CD4-positive, CD25-positive, alpha-beta regulatory T cell (primary cell): ENCODE data around the gene ARL2BP. TPM values are rescaled to one million over a fixed set of nuclear protein-coding genes. Genes with fewer than 3 reads are reported as not detected.
A peak's percentile ranks its signal among the peaks of the same experiment; 100 is the strongest.

Experiments used
- ATAC-seq, 2 donors: fragments of 150-1000 bp; cut with Tn5 transposase; one replicate each; pipeline ENCODE4 v1.10.0; 2021; ENCODE audit warnings: low read depth in 2 of 2, moderate number of reproducible peaks in 2 of 2, moderate library complexity in 1 of 2
- DNase-seq, 3 donors: peaks; one replicate each; pipeline versions ENCODE4 v3.0.0 to v3.0.0-alpha.2; 2012 to 2022; ENCODE audit warnings: mixed read lengths in 1 of 3
- H3K27ac ChIP-seq: one replicate; pipeline ENCODE4 v1.7.0; 2013; ENCODE audit warnings: mild to moderate bottlenecking, low read length; ENCODE audit not compliant: insufficient read depth, poor library complexity, severe bottlenecking
- H3K27me3 ChIP-seq: one replicate; pipeline ENCODE4 v1.7.0; 2013; ENCODE audit warnings: low read length; ENCODE audit not compliant: control insufficient read depth, insufficient read depth
- H3K36me3 ChIP-seq: one replicate; pipeline ENCODE4 v1.7.0; 2013; ENCODE audit warnings: mild to moderate bottlenecking, low read length, moderate library complexity; ENCODE audit not compliant: control insufficient read depth, insufficient read depth
- H3K4me1 ChIP-seq: 2 replicates; pipeline ENCODE4 v1.7.0; 2013; ENCODE audit warnings: mild to moderate bottlenecking, low read length; ENCODE audit not compliant: insufficient read depth, control insufficient read depth, poor library complexity, severe bottlenecking
- H3K4me3 ChIP-seq: one replicate; pipeline ENCODE4 v1.7.0; 2013; ENCODE audit warnings: low read depth, mild to moderate bottlenecking, low read length, moderate library complexity
- H3K9me3 ChIP-seq, 2 experiments: 1 replicate in 1 of 2; 2 replicates in 1 of 2; pipeline ENCODE4 v1.7.0; 2013; ENCODE audit warnings: low read length in 2 of 2, mild to moderate bottlenecking in 1 of 2, moderate library complexity in 1 of 2; ENCODE audit not compliant: control insufficient read depth in 2 of 2
- H3K27ac Mint-ChIP-seq, 3 donors: one replicate each; pipeline ENCODE4 v1.8.0; 2020 to 2022; ENCODE audit warnings: mild to moderate bottlenecking in 3 of 3, mixed read lengths in 3 of 3, moderate library complexity in 2 of 3
- H3K27me3 Mint-ChIP-seq: one replicate; pipeline ENCODE4 v1.8.0; 2022; ENCODE audit warnings: mild to moderate bottlenecking, mixed read lengths
- H3K36me3 Mint-ChIP-seq: one replicate; pipeline ENCODE4 v1.8.0; 2020; ENCODE audit warnings: mixed read lengths
- H3K4me1 Mint-ChIP-seq, 4 donors: one replicate each; pipeline ENCODE4 v1.8.0; 2020 to 2022; ENCODE audit warnings: mixed read lengths in 4 of 4, mild to moderate bottlenecking in 1 of 4
- H3K4me3 Mint-ChIP-seq, 4 donors: one replicate each; pipeline ENCODE4 v1.8.0; 2020 to 2022; ENCODE audit warnings: mild to moderate bottlenecking in 4 of 4, mixed read lengths in 4 of 4, moderate library complexity in 3 of 4
- H3K9me3 Mint-ChIP-seq, 7 donors: one replicate each; pipeline ENCODE4 v1.8.0; 2020 to 2022; ENCODE audit warnings: mixed read lengths in 7 of 7, mild to moderate bottlenecking in 3 of 7, moderate library complexity in 2 of 7
- polyA plus RNA-seq, 4 donors: library from polyadenylated mRNA; unstranded; fragments of 300-500 nt; fragmentation: Illumina TruSeq; gene quantifications; one replicate each; pipeline ENCODE4 v1.2.3, GENCODE V29; 2021
- total RNA-seq: library from RNA; stranded (reverse); gene quantifications from one replicate; pipeline ENCODE4 v1.2.3, GENCODE V29; 2022

The ARL2BP gene
- total and polyA plus RNA-seq, 5 donors from 2014 or later = 26.9 to 121 (median 102) TPM

DNA sequence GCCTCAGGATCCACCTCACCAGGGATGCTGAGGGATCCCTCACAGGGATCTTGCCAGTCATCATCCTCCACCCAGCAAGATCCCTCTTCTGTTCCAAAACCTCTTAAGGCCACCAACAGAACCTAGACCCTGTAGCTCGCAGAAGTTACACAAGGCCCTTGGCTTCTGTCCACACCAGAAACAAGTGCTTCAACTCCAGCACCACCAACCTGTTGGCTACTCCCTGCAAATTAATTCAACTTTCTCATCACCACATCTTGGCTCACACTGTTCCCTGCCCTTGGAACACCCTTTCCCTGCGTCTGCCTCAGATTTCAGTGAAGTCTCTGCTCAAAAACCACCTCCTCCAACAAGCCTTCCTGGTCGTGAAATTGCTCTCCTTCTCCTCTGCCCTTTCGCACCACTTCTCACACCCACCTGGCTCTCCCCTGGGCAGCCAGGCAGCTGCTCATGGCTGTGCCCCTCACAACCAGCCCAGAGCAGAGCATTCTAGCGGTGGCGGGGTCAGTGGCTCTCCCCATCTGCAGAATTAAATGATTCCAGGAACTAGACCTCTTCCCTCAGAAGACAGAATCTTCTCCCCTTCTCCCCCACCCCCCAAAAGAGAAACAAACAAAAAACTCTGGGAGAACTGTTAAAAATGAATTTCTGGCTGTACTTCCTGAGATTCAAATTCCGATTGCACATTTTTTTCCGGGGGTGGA, 37.6 kb downstream of the ARL2BP start:
- H3K4me3 ChIP-seq = no peak overlapping the region
- peaks cover 73% of the 10 kb centered on the region for H3K27me3 Mint-ChIP-seq
- H3K9me3 Mint-ChIP-seq = no peaks in the 10 kb centered on the region
- no peak overlapping the region for H3K27ac ChIP-seq
- DNase-seq (no peak), ATAC-seq (no peak)
- peaks cover 0 to 18% (median 6%) of the 10 kb centered on the region in 4 donors for H3K4me1 Mint-ChIP-seq
- H3K27me3 ChIP-seq = peaks cover 8% of the 10 kb centered on the region
- peaks cover 15% of the 10 kb centered on the region for H3K4me1 ChIP-seq
- H3K27ac Mint-ChIP-seq = no peak overlapping the region
- H3K36me3 ChIP-seq = no peaks in the 10 kb centered on the region
- H3K9me3 ChIP-seq = no peaks in the 10 kb centered on the region
- no peaks in the 10 kb centered on the region for H3K36me3 Mint-ChIP-seq
- peak overlapping the region in 2 of 4 donors; percentile 19 to 54 for H3K4me3 Mint-ChIP-seq

DNA sequence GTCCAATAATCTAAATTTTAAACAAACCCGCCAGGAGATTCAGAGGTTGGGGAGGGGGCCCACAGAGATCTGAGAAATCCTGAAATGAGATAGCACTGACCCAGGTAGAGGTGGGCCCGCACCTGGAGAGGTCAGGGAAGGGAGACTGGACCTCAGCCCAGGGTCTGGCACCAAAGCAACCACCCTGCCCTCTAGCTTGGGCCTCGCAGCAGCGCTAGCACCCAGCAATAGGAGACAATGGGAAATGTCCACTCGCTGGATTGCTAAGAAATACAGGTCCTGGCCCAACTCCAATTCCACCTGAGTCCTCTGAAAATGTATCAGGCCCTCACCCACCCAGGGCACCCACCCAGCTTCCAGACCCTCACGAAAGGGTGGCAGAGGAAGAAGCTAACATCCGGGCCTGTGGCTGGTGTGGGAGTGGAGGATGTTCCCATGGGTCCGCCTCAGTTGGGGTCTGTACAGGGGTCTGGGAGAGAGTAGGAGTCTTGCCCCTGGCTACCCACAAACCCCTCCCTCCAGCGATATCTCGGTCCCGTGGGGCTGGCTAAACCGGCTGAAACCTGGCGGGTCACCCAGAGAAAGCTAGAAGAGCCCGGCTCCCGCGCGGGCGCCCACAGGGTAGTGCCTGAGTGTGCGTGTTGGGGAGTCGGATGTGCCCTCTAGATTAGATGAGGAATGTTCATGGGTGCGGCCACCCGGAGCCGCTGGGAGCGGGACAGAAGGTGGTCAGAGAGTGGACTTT, 38.3 kb downstream of the ARL2BP start:
- ATAC-seq (no peak), DNase-seq (no peak)
- peaks cover 0 to 11% (median 2%) of the 10 kb centered on the region in 4 donors for H3K4me1 Mint-ChIP-seq
- peaks cover 8% of the 10 kb centered on the region for H3K27me3 ChIP-seq
- H3K27ac Mint-ChIP-seq = no peak overlapping the region
- no peaks in the 10 kb centered on the region for H3K36me3 Mint-ChIP-seq
- H3K9me3 ChIP-seq = no peaks in the 10 kb centered on the region
- no peak overlapping the region for H3K4me3 ChIP-seq
- H3K27me3 Mint-ChIP-seq = peaks cover 70% of the 10 kb centered on the region
- H3K4me1 ChIP-seq = peaks cover 15% of the 10 kb centered on the region
- H3K4me3 Mint-ChIP-seq = peak overlapping the region; percentile 58 to 77 (median 70)
- H3K9me3 Mint-ChIP-seq = peaks cover 0 to 3% (median 0%) of the 10 kb centered on the region in 7 donors
- no peak overlapping the region for H3K27ac ChIP-seq
- H3K36me3 ChIP-seq = no peaks in the 10 kb centered on the region

DNA sequence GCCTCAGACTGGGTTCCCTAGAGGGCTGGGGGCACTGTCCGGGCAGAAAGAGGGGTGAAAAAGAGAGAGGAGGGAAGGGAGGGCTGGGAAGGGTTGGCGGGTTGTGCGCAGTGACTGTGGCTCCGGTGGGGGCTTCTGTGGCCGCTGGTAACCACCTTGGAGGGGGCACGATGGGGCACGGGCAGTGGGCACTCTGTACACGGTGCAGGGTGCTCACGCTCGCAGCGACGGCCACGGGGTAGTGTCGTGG, 38.8 kb downstream of the ARL2BP start:
- no peak overlapping the region for H3K4me3 ChIP-seq
- ATAC-seq = no peak
- no peak overlapping the region for H3K27ac Mint-ChIP-seq

DNA sequence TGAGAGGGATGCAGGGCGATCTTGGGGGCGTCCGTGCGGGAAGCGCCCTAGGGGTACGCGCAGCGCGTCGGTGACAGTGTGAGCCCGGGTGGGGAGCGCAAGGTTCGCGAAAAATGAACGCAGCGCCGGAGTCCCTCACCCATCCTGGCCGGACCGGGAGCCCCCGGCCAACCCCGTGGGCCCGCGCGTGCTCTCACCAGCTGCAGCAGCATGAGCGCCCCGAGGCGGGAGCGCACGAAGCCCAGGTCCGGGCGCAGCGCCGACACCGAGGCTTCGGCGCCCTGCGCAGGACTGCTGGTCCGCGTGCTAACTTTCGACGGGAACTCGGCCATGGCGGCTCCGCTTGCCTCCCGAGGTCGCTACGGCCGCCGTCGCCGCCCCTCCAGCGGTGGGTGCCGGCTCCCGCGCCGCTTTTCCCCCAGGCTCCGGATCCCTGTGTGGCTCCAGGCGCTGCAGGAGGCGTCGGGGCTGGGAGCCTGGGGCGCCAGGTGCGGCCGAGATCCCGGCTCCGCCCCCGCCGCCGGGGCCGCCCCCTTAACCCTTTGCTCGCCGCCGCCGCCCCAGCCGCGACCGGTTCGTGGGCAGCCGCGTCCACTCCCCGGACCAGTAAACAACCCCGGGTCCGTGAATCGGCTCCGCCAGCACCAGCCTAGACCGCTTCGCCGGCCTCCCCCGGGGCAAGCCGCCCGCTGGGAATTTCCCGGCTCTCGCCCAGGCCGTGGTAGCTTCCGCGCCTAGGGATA, 39.3 kb downstream of the ARL2BP start, which contains the start of gene PLLP:
PLLP (minus strand) TSS at position 464 of the 743 bp plus-strand sequence; CDS start at position 332, 132 bp downstream.
- DNase-seq (peak; percentile 18 to 37 (median 28)), ATAC-seq (peak; percentile 38 to 46)
- no peak within 1 kb of the TSS for H3K27ac Mint-ChIP-seq
- Histone ChIP-seq H3K9me3 (no peaks in the 10 kb centered on the region), H3K4me1 (peaks cover 15% of the 10 kb centered on the region), H3K36me3 (no peaks in the 10 kb centered on the region), H3K27me3 (peaks cover 6% of the 10 kb centered on the region), H3K27ac (no peak within 1 kb of the TSS), H3K4me3 (no peak within 1 kb of the TSS)
- H3K9me3 Mint-ChIP-seq = peaks cover 0 to 3% (median 0%) of the 10 kb centered on the region in 7 donors
- peak within 1 kb of the TSS; percentile 58 to 77 (median 70) for H3K4me3 Mint-ChIP-seq
- peaks cover 64% of the 10 kb centered on the region for H3K27me3 Mint-ChIP-seq
- H3K4me1 Mint-ChIP-seq = peaks cover 0 to 10% (median 2%) of the 10 kb centered on the region in 4 donors
- no peaks in the 10 kb centered on the region for H3K36me3 Mint-ChIP-seq

More for the DNA sequence above, 38.8 kb downstream of the ARL2BP start:
- no peak overlapping the region for H3K27ac ChIP-seq
- Mint-ChIP-seq H3K4me3 (peak overlapping the region; percentile 58 to 77 (median 70)), H3K9me3 (peaks cover 0 to 3% (median 0%) of the 10 kb centered on the region in 7 donors), H3K36me3 (no peaks in the 10 kb centered on the region), H3K4me1 (peaks cover 0 to 10% (median 2%) of the 10 kb centered on the region in 4 donors), H3K27me3 (peaks cover 67% of the 10 kb centered on the region)
- no peak for DNase-seq
- H3K4me1 ChIP-seq = peaks cover 15% of the 10 kb centered on the region
- H3K9me3 ChIP-seq = no peaks in the 10 kb centered on the region
- peaks cover 6% of the 10 kb centered on the region for H3K27me3 ChIP-seq
- no peaks in the 10 kb centered on the region for H3K36me3 ChIP-seq

DNA sequence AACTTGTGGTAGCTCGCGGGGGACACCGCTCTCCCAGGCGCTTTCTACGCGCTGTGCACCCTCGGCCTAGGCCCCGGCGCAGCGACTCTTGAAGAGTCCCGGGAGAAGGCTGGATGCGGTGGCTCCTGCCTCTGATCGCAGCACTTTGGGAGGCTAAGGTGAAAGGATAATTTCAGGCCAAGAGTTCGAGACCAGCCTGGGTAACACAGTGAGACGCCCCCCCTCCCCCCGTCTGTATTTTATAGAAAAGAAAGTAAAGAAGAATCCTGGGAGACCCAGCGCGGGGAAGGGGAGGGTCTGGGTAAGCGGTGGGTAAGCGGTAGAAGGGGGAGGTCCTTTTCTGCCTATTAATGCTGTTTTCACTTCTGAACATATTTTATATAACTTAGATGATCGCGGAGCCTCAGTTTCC, 39.9 kb downstream of the ARL2BP start:
- no peak for DNase-seq
- peaks cover 0 to 3% (median 0%) of the 10 kb centered on the region in 7 donors for H3K9me3 Mint-ChIP-seq
- ATAC-seq = no peak

DNA sequence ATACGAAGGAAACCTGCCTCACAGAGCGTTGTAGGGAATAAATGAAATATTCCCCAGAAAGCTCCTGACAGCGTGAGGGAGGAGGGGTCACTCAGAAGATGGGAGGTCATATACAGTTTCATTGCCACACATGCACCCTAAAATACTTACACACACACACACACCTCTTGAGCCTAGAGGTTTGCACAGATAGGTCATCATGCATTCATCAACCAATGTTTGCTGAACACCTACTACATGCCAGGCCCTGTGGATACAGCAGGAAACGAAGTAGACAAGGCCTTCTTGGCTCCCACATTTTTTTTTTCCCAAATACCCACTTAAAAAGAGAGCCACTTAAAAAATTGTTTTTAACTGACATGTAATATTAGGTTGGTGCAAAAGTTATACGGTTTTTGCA, 40.3 kb downstream of the ARL2BP start:
- no peak overlapping the region for H3K4me3 ChIP-seq
- peaks cover 0 to 3% (median 0%) of the 10 kb centered on the region in 7 donors for H3K9me3 Mint-ChIP-seq

More for the DNA sequence above, 39.9 kb downstream of the ARL2BP start:
- H3K9me3 ChIP-seq = no peaks in the 10 kb centered on the region
- H3K36me3 ChIP-seq = no peaks in the 10 kb centered on the region
- no peak overlapping the region for H3K4me3 ChIP-seq
- Mint-ChIP-seq H3K4me1 (peaks cover 0 to 10% (median 2%) of the 10 kb centered on the region in 4 donors), H3K27me3 (peaks cover 58% of the 10 kb centered on the region), H3K4me3 (peak overlapping the region in 3 of 4 donors; percentile 39 to 66 (median 65)), H3K36me3 (no peaks in the 10 kb centered on the region), H3K27ac (no peak overlapping the region)
- peaks cover 15% of the 10 kb centered on the region for H3K4me1 ChIP-seq
- no peak overlapping the region for H3K27ac ChIP-seq
- peaks cover 6% of the 10 kb centered on the region for H3K27me3 ChIP-seq

DNA sequence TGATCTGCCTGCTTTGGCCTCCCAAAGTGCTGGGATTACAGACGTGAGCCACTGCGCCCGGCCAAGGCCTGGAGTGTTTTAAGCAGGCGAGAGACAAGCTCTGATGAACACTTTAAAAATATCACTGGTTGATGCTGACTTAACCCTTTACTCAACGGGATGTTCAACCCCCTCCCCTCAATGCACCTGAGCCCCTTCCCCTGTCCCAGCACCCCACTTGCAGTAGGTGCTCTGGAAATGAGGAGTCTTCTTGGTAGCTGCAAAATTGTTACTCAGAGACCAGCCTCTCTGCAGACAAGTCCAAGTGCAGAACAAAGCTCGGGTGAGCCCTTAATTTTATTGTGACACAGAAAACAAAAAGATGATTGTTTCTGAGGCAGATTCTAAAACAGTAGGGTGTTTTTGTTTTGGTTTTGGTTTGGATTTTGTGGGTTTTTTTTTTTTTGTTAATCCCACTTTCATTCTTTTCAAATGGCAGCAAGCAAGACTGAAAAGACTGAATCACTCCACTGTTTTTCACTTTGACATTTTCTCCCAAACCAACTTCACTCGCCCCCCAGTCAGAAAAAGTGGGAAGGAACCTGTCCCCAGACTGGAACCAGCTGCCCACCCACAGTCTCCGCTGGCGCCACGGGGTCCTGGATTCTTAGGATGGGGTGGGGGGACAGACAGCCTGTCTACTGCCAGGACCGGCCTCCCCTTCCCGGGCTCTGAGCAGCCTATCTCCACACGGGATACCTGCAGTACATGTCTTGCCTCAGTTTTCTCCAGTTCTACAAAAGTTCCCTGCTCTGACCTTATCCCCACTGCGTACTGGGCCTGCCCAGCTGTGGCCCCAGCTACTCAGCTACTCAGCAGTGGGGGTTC, 44.6 kb downstream of the ARL2BP start:
- no peaks in the 10 kb centered on the region for H3K9me3 ChIP-seq
- no peaks in the 10 kb centered on the region for H3K36me3 Mint-ChIP-seq
- H3K27me3 ChIP-seq = peaks cover 6% of the 10 kb centered on the region
- H3K4me3 ChIP-seq = no peak overlapping the region
- H3K4me1 Mint-ChIP-seq = peaks cover 0 to 6% (median 0%) of the 10 kb centered on the region in 4 donors
- H3K27ac Mint-ChIP-seq = no peak overlapping the region
- ATAC-seq (no peak), DNase-seq (no peak)
- H3K27me3 Mint-ChIP-seq = peaks cover 31% of the 10 kb centered on the region
- H3K9me3 Mint-ChIP-seq = peaks cover 0 to 3% (median 0%) of the 10 kb centered on the region in 7 donors
- H3K4me1 ChIP-seq = peaks cover 7% of the 10 kb centered on the region
- H3K4me3 Mint-ChIP-seq = no peak overlapping the region
- no peak overlapping the region for H3K27ac ChIP-seq
- H3K36me3 ChIP-seq = no peaks in the 10 kb centered on the region

More for the DNA sequence above, 40.3 kb downstream of the ARL2BP start:
- Mint-ChIP-seq H3K27me3 (peaks cover 54% of the 10 kb centered on the region), H3K36me3 (no peaks in the 10 kb centered on the region), H3K4me1 (peaks cover 0 to 10% (median 2%) of the 10 kb centered on the region in 4 donors), H3K4me3 (peak overlapping the region in 2 of 4 donors; percentile 65 to 66), H3K27ac (no peak overlapping the region)
- Histone ChIP-seq H3K36me3 (no peaks in the 10 kb centered on the region), H3K27me3 (peaks cover 6% of the 10 kb centered on the region), H3K4me1 (peaks cover 15% of the 10 kb centered on the region), H3K27ac (no peak overlapping the region), H3K9me3 (no peaks in the 10 kb centered on the region)
- ATAC-seq = no peak
- DNase-seq = no peak
